Calu3 (cell line): ENCODE results near the gene SECISBP2. TPM values are rescaled to one million over a fixed set of nuclear protein-coding genes. Genes with fewer than 3 reads are reported as not detected.

Experiments
- BruUV-seq: library from RNA; stranded (reverse); fragments of 400-500 nt; replicated peaks from 2 replicates; lab custom pipeline; 2021; lab: Mats Ljungman, UMichigan
- CTCF ChIA-PET: fragments of 300-600 bp; sonication (Branson Sonifier 250); formaldehyde crosslinking; loops from one replicate; lab custom pipeline; 2022; ENCODE audit warnings: antibody characterized with exemption; lab: Charles Lee
- DNase-seq: peaks from one replicate; pipeline ENCODE4 v3.0.0; 2022
- H3K27ac Mint-ChIP-seq: one replicate; pipeline ENCODE4 v1.8.0; 2022; ENCODE audit warnings: mixed read lengths; ENCODE audit not compliant: unreplicated experiment
- H3K27me3 Mint-ChIP-seq: one replicate; pipeline ENCODE4 v1.8.0; 2022; ENCODE audit warnings: mixed read lengths; ENCODE audit not compliant: unreplicated experiment
- H3K36me3 Mint-ChIP-seq: one replicate; pipeline ENCODE4 v1.8.0; 2022; ENCODE audit warnings: mild to moderate bottlenecking, moderate library complexity, mixed read lengths; ENCODE audit not compliant: insufficient read depth, unreplicated experiment
- H3K4me1 Mint-ChIP-seq: one replicate; pipeline ENCODE4 v1.8.0; 2022; ENCODE audit warnings: mild to moderate bottlenecking, low read depth, mixed read lengths; ENCODE audit not compliant: unreplicated experiment
- H3K4me3 Mint-ChIP-seq: one replicate; pipeline ENCODE4 v1.8.0; 2022; ENCODE audit warnings: mild to moderate bottlenecking, low read depth, moderate library complexity, mixed read lengths; ENCODE audit not compliant: unreplicated experiment
- H3K9me3 Mint-ChIP-seq: one replicate; pipeline ENCODE4 v1.8.0; 2022; ENCODE audit warnings: low read depth, mixed read lengths; ENCODE audit not compliant: unreplicated experiment
- CTCF ChIP-seq: fragments of 200-600 bp; IDR thresholded peaks from one replicate; pipeline ENCODE4 v1.8.0; 2022; ENCODE audit warnings: antibody characterized with exemption; ENCODE audit not compliant: unreplicated experiment
- intact Hi-C: fragments of 100-400 bp; cut with micrococcal nuclease; formaldehyde crosslinking; loops from one replicate; pipeline ENCODE4 v1.10.0; 2022; ENCODE audit not compliant: unreplicated experiment
- total RNA-seq: library from RNA; stranded (reverse); gene quantifications from 2 replicates; pipeline ENCODE4 v1.2.3, GENCODE V29; 2022

The SECISBP2 gene
- total RNA-seq, 1 experiment from 2014 or later: 27.8 TPM

- TF ChIP-seq CTCF: no peak
- no TSS peak for BruUV-seq
Measured at GRCh38 chr9:89346696-89347095, 28.4 kb downstream of the SECISBP2 start.

GRCh38 chr9:89347651-89348050, 29.4 kb downstream of the SECISBP2 start:
- DNase-seq: no peak
- CTCF ChIA-PET: interaction anchor here (0.7 to 1.2 kb wide), 2 partner anchors 29 to 201 kb away, joined by 8 to 15 read pairs; no protein-coding TSS in a partner anchor
- Mint-ChIP-seq H3K27me3 (no peaks in the 10 kb centered on the region), H3K4me3 (no peak overlapping the region), H3K4me1 (no peaks in the 10 kb centered on the region), H3K36me3 (peaks cover 22% of the 10 kb centered on the region), H3K27ac (no peak overlapping the region), H3K9me3 (no peaks in the 10 kb centered on the region)
- intact Hi-C loops: no loop called here
- no TSS peak for BruUV-seq
- TF ChIP-seq CTCF: no peak

More at GRCh38 chr9:89346696-89347095, 28.4 kb downstream of the SECISBP2 start:
- no peak overlapping the region for H3K4me3 Mint-ChIP-seq
- no peaks in the 10 kb centered on the region for H3K9me3 Mint-ChIP-seq
- intact Hi-C loops: no loop called here
- no peak for DNase-seq
- CTCF ChIA-PET: no interaction called here
- H3K36me3 Mint-ChIP-seq: peaks cover 22% of the 10 kb centered on the region
- H3K4me1 Mint-ChIP-seq: no peaks in the 10 kb centered on the region
- H3K27ac Mint-ChIP-seq: no peak overlapping the region
- H3K27me3 Mint-ChIP-seq: no peaks in the 10 kb centered on the region

- no peaks in the 10 kb centered on the region for H3K27me3 Mint-ChIP-seq
- no TSS peak for BruUV-seq
- peaks cover 34% of the 10 kb centered on the region for H3K36me3 Mint-ChIP-seq
- no peak for DNase-seq
- no peak for TF ChIP-seq CTCF
- intact Hi-C loops: no loop called here
- no peaks in the 10 kb centered on the region for H3K4me1 Mint-ChIP-seq
- H3K27ac Mint-ChIP-seq: no peak overlapping the region
- H3K9me3 Mint-ChIP-seq: no peaks in the 10 kb centered on the region
- H3K4me3 Mint-ChIP-seq: no peak overlapping the region
- CTCF ChIA-PET: no interaction called here
Measured at GRCh38 chr9:89349607-89350006, 31.3 kb downstream of the SECISBP2 start.

- peaks cover 24% of the 10 kb centered on the region for H3K36me3 Mint-ChIP-seq
- H3K9me3 Mint-ChIP-seq: no peaks in the 10 kb centered on the region
- no peaks in the 10 kb centered on the region for H3K4me1 Mint-ChIP-seq
- DNase-seq: no peak
- no peak for TF ChIP-seq CTCF
- no peak overlapping the region for H3K27ac Mint-ChIP-seq
- CTCF ChIA-PET: no interaction called here
- H3K4me3 Mint-ChIP-seq: no peak overlapping the region
- no TSS peak for BruUV-seq
- intact Hi-C loops: no loop called here
- no peaks in the 10 kb centered on the region for H3K27me3 Mint-ChIP-seq
Measured at GRCh38 chr9:89350988-89351557, 32.8 kb downstream of the SECISBP2 start.
